Measurements from ENCODE around the gene LSG1. TPM values are rescaled to one million over a fixed set of nuclear protein-coding genes. Genes with fewer than 3 reads are reported as not detected.

Gene LSG1
- total and polyA plus RNA-seq, 2 of the 13 experiments (the other 11 are each of a cell fraction or from before 2014, with no cell fraction given) = 21.4 to 32.1 TPM

GRCh38 chr3:194688946-194689345, 17.0 kb upstream of the LSG1 start:
- no peak for ATAC-seq
- H3K27ac ChIP-seq (ENCODE audit: extremely low read length, insufficient read depth, low read length) = no peak overlapping the region
- H3K4me1 ChIP-seq (ENCODE audit: insufficient read depth, low read length) = peaks cover 66% of the 10 kb centered on the region
- no peak overlapping the region for H2AFZ ChIP-seq (ENCODE audit: low read length)
- in situ Hi-C loops (cut with HindIII; ENCODE audit: extremely low pct_ligation_motif_present, low pct_unique_long_range_greater_than_20kb) (loop anchor here (5.0 to 10.0 kb wide), 3 partner anchors 56 to 418 kb away; no protein-coding TSS in a partner anchor), intact Hi-C loops (cut with micrococcal nuclease; ENCODE audit: unreplicated experiment) (loop anchor here (5.0 to 10.0 kb wide), 3 partner anchors 33 to 836 kb away; no protein-coding TSS in a partner anchor)
- no peak overlapping the region for H3K9ac ChIP-seq (ENCODE audit: insufficient read depth, low read depth, low read length)
- H3K9me3 ChIP-seq (ENCODE audit: low read length) = no peaks in the 10 kb centered on the region
- no peaks in the 10 kb centered on the region for H3K36me3 ChIP-seq (replicated peaks in 1 of 2; ENCODE audit: control insufficient read depth in 1 of 2, insufficient read depth in 2 of 2, low read length in 2 of 2)
- BruUV-seq (replicated peaks) = no TSS peak
- no peak overlapping the region for H3K4me2 ChIP-seq (ENCODE audit: low read depth, low read length)
- peaks cover 0 to 16% of the 10 kb centered on the region in 2 experiments; a peak in 1 of 5 replicates for H3K27me3 ChIP-seq (ENCODE audit: control insufficient read depth in 1 of 2, insufficient read depth in 2 of 2, low read length in 2 of 2)
- no peaks in the 10 kb centered on the region for H3K79me2 ChIP-seq (ENCODE audit: insufficient read depth, low read length)
- no peak for FAIRE-seq
- no peaks in the 10 kb centered on the region for H4K20me1 ChIP-seq (ENCODE audit: insufficient read depth, low read length)
- 59% methylated on average over 5 of the region's 6 CpGs for WGBS (ENCODE audit: low lambda C conversion rate)
- no peak for DNase-seq (ENCODE audit: low spot score)
- no peak overlapping the region for H3K4me3 ChIP-seq (replicated peaks in 1 of 3; ENCODE audit: insufficient read depth in 1 of 3, low read depth in 2 of 3, low read length in 3 of 3)
- CTCF ChIA-PET (ENCODE audit: low intra/inter-chr PET ratio, low total read pairs) = no interaction called here
- TF ChIP-seq ZNF839 (CRISPR knock-in tag; IDR thresholded peaks at IDR 0.05; ENCODE audit: borderline replicate concordance) = no peak
- no peak for TF ChIP-seq HMGA1 (CRISPR knock-in tag; conservative IDR thresholded peaks at IDR 0.05)
- TF ChIP-seq ATAD3A (CRISPR knock-in tag; IDR thresholded peaks at IDR 0.05) = no peak
- no peak for TF ChIP-seq AHR (CRISPR knock-in tag; IDR thresholded peaks at IDR 0.05)
- TF ChIP-seq TFAP4 (IDR thresholded peaks at IDR 0.05; ENCODE audit: borderline replicate concordance, low read depth) = no peak
- no peak for TF ChIP-seq ZNF350 (CRISPR knock-in tag; IDR thresholded peaks at IDR 0.05; ENCODE audit: borderline replicate concordance, low read depth)
- TF ChIP-seq ZSCAN25 (CRISPR knock-in tag; IDR thresholded peaks at IDR 0.05) = no peak
- no peak for TF ChIP-seq ZSCAN30 (CRISPR knock-in tag; IDR thresholded peaks at IDR 0.05)
- POLR2A ChIA-PET = no interaction called here

All from HepG2 (cell line).